Stimulated activated CD4-positive, alpha-beta T cell treated with anti-CD3 and anti-CD28 coated beads, Interleukin-2, amount 100 ng/mL, for 4 hours (primary cell): ENCODE data around the gene SPRED2.

Experiments used
- DNase-seq: peaks from one replicate; pipeline ENCODE4 v3.0.0-alpha.2; 2020; ENCODE audit warnings: low read depth

SPRED2 gene

DNA sequence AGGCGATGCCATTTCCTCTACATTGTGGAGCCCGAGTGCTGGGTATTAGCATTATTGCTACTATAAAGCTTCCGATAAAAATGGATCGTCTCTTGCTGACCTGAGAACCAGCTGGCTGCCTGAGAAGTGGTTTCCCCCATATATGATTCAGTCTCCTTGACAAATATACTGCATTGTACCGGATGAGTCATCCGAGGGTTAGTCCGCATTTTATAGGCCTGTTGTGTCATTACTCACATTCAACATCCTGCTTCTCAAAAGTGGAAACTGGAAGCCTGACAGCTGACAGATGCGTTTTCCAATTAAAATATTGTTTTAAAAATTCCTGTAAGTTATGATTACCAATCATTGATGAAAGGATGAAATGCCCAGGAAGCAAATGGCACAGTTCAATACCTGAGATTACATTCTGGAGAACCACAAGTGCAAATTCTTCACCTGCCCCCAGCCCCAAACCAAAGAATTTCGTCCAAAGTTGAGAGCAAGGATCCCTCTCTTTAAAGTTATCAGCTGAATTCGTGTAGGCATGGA, 65.7 kb downstream of the SPRED2 start:
- no peak for DNase-seq

DNA sequence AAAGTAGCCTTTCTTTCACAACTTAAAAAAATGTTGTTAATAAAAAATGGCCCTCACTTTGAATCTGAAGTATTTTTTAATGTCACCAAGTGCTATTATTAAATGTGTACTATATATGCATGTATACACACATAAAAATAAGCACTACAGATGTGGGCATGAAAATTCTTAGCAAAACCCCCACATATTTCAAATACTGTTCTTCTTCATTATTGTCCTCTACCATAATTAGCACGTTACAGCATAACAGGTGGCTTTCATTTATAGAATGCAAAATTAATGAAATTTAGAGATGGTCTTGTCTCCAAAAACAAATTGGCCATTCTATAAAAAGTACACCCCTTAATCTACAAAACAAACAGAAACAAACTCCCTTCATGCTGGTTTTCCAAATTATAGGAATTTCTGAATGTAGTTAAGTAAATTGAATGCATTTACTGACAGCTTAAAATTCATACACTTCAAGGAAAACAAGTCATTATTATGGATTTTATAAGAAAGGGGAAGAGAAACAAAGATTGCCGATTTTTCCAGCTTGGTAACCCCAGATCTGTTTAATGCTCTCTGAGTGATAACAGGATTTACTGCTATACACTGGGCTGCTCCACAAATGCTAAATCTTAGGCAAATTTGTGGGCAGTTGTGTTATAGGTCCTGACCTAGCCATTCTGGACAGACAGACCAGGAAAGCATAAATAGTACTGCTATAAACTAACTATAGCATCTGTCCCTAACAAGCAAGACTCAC, 67.2 kb downstream of the SPRED2 start:
- DNase-seq, result no peak

DNA sequence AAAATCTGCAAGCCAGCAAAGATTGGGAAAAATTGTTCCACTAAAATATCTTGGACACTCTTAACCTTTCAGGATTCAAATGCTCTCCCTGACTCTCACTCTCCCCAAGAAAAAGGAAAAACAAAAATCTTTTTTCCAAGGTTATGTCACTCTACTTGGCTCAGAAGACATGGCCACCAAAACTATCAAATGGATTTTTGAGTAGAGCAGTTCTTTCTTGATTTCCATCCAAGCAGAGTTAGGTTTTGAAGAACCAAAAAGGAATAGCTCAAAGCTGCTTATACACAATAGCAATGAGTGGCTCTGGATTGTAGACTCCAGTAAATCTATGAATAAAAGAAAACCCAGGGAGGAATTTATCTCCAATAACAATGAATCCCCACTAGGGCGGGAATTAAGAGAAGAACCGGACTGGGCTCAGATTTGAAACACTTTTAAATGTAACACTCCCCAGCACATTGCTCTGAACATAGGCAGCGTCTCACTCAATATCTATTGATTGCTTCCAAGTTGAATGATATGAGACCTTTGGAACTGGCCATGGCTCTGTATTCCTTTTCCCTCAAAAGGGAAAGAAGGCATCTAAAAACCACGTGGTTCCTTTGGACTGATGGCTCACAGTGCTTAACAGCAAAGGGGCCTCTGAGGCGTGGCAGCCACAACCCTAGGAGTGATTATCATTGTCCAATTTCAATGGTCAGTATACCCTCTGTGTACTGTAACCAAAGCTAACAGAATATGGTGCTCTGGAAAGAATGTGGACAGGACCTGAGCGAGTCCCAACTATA, 68.3 kb downstream of the SPRED2 start:
- DNase-seq, result no peak

DNA sequence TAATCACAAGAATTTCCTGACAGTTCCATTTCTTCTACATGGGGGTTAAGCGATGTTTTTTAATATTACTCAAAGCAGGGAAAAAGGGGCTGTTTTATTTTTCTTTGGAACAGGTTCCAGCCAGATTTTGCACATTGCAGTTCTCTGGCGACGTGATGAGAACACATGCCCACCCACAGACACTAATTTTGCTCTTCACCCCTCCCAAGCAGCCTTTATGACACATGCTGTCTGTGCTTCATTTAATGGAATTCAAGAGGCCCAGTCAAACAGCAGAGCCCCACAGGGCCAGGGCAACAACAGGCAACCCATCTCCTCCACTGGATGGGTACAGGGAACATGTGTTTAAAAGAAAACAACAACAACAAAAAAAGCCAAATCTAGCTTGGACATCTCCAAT, 70.8 kb downstream of the SPRED2 start:
- DNase-seq, result no peak

DNA sequence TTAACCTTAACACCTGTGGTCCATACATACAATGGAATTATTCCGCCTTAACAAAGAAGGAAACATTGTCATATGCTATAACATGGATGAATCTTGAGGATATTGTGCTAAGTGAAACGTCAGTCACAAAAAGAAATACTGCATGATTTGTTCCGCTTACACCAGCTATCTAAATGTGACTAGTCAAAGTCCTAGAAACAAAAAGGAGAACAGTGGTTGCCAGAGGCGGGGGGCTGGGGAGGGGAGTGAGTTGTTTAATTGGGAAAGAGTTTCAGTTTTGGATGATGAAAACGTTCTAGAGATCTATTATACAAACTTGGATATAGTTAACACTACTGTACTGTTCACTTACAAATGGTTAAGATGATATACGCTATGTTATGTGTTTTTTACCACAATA, 72.0 kb downstream of the SPRED2 start:
- no peak for DNase-seq

DNA sequence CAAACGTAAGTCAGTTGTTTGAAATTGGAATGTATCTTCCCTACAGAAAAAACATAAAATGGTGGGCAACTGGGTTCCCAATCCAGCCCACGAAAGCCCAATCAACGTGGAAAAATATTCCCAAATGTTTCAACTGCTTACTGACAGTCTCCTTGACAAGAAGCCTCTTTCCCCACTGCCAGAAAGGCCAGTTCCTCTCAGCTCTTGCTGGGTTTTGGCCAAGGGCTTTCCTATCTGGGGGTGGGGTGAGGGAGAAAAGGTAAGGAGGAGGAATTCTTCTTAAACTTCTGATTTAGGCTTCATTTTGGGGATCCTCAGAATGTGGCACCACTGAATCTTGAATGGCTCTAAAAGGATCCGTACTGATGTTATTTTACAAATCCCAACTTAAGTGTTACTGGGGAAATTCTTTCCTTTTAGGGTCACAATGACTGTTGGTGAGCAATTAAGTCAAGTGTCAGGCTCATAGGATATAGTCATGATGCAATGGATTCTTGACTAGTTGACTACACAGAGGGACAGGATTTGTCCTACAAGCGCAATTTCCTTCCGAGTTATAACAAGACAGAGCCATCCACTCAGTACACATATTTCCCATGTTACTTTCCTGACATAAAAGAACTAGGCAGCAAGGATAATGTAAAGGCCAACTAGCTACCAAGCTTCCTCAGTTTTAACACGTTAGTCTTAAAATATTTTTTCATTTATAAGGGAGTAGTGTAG, 73.6 kb downstream of the SPRED2 start:
- DNase-seq, result no peak

DNA sequence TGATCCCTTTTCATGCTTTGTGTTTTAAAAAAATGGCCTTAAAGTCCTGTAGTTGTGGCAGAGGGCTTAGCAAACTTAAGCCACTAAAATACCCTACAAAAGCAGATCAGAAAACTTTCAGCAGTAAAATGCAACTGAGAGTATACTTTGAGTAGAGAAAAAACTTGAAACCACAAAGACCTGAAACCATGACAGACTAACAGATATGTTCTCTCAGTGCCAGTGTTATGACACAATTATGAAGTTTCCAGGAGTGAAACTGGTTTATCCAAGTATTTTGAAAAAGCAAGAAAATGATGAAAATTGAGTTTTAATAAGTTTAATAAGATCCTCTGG, 74.5 kb downstream of the SPRED2 start:
- no peak for DNase-seq

DNA sequence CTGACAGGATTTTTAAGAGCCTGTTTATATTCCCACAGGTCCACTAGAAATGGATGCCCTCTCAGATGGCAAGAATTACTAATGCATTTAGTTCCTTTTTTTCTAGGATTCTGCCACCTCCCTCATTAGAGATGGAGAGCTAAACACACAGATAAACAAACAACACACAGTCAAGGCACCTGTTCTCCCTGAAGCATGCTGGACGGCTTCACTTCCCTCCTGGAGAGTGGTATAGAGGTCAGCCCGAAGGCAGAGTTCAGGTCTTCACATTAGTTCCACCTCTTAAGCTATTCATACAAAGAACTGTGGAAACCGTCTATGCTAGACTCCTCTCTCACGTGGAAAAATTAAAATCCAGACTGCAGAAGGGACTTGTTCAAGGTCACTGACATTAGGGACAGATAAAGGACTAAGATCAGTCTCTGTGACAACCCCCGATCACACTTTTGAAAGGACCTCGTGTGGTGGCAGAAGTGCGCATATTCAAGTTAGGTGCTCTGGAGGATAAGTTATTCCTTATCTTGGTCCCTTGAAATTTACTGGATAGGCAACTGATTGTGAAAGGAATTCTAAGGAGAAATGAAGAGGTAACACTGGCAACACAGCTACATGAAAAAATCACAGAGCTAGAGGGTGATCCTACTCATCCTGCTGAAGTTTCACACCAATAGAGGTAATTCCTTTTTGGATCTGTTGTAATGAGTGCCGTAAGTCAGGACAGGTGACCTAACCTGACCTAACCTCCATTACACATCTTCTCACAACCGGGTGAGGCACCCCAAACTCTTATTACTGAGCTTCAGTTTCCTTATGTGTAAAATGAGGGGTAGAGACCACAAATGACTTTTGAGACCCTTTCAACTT, 75.1 kb downstream of the SPRED2 start:
- no peak for DNase-seq

DNA sequence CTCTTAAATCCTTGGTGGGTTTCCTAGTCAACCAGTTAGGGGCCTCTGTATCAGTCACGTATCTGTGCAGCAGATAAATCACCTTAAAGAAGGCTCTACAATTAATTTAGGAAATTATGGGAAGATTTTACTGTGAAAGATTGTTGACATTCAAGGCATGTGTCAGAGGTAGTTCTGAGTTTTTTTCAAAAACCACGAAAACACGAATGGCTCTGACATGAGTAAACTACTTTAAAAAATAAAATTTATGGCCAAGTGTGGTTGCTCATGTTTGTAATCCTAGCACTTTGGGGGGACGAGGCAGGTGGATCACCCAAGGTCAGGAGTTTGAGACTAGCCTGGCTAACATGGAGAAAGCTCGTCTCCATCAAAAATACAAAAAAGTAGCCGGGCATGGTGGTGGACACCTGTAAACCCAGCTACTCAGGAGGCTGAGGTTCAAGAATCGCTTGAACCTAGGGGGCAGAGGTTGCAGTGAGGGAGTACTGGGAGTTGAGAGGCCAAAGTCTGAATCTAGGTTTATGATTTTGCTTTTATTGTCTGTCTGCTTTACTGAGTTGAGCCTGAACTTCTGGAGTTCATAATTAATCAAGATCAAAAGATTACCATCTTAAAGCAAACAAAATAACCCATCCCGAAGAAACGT, 77.1 kb downstream of the SPRED2 start:
- no peak for DNase-seq

DNA sequence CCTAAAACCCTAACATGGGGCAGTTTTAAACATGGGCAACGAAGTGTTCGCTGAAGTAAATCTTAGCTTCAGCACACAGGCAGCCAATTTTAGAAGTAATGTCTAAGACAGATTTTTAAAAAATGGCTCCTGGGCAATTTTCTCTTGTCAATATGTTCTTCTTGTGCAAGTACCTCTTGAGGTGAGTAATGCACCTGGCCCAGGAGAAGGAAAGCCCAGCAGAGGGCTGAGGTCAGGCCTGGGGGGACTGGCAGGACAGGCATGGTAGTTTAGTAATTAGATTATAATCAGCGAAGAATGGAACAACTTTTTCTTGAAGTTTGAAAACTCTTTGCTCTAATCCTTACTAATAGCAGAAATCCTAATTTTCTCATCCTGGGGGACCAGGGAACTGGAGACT, 77.6 kb downstream of the SPRED2 start:
- DNase-seq, result no peak

DNA sequence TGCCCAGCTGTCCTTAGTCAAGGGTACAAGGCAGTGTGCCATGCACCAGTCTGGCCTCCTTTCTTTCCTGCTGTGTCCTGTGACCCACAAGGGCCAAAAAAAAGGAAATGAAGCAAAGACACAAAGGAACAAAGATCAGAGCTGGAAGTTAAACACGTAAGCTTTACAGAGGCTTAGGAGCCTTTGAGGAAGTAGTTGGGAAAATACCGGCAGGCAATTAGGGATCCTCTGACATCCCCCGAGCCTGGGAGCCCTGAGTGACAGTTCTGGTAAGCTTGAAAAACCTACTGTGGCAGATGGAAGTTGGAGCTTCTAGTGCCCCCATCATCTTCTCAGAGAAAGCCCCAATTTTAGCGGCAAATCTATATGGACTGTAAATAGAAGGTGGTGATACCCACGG, 78.5 kb downstream of the SPRED2 start:
- no peak for DNase-seq

DNA sequence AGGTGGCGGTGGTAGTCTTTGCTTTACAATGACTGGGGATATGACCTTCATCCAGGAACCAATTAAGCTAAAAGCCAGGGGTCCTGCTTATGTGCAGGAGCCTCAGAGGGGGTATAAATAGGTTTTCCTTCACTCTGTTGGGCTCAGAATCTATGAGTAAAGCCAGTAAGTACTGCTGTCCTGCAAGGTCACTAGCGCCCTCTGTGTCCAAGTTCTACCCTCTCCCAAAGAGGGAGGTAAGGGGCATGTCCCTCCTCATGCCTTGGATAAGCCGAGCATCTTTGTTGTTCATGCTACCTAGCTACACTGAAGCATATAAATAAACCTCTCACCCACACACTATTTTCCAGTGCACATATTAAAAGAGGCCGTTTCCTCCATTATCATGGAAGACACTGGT, 79.4 kb downstream of the SPRED2 start:
- no peak for DNase-seq

DNA sequence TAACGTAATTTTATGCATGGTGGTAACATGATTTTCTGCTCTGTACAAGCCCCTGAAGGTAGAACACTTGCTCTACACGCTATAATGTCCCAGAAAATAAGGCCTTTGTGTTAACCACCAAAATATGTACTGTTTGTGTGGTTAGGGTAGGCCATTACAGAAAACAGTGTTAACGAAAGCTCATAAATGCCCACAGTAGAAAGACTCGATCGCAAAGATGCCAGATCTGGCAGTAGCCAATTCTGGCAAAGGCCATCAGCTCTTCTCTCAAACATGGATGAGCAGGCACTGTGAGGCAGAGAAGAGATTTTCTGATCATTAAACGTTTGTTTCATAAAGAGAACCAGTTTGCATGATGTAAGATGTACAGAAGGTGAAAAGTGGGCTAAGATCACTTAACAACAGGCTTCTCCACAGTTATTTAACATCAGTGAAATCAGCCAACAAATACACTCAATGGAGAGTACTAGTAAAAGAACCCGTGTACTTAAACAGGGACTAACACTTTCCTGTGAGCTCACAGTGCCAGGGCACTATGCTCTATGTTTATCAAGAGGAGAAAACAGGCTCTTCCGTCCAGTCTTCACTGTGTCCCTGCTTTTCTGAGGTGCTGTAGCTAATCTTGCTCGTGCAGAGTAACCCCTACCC, 80.3 kb downstream of the SPRED2 start:
- DNase-seq, result no peak

DNA sequence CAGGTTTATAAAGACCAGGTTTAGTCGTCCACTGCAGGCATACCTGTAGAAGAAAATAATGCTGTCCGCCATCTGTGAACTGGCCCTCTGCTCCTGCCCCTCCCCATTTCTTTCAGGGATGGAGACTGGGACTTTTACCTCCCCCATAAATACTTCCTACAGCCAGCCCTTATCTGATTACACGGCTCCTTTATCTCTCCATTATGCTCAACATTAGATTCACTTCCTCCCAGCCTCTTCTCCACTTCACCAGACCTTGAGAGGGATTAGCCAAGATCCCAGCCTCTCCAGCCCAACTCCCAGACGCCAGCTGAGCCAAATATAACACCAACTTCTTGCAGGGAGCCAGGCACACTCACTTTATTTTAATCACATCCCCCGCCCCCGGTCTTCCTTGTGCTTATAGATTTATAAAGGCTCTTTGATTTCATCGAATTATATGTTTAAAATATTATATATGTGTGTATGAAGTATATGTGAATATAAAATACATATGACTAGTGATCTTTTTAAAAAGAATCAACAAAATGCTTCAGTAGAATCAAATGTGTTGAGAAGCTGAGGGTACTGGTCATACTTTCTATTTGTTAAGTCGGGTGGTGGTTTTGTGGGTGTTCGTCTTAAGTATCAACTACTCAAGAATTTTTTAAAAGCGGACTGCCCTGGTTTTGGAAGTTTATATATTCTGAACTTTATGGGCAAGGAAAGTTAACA, 81.0 kb downstream of the SPRED2 start:
- DNase-seq, result no peak

DNA sequence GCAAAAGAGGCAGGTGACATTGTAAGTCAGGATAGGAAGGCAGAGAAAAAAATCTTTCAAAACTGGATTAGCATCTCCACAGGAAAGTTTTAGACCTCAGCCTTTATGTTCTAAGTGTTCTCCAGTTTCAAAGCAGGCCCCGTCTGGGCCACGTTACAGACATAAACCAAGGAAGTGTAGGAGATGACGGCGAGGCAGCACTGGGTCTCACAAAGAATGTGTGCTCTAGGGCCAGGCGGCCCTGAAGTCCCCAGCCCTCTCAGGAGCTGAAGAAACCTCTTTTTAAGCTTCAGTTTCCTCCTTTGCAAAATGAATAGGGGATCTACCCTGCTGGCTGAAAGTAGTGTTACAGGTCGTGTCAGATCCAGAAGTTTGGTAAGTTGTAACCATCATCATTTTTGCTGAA, 81.7 kb downstream of the SPRED2 start:
- no peak for DNase-seq

DNA sequence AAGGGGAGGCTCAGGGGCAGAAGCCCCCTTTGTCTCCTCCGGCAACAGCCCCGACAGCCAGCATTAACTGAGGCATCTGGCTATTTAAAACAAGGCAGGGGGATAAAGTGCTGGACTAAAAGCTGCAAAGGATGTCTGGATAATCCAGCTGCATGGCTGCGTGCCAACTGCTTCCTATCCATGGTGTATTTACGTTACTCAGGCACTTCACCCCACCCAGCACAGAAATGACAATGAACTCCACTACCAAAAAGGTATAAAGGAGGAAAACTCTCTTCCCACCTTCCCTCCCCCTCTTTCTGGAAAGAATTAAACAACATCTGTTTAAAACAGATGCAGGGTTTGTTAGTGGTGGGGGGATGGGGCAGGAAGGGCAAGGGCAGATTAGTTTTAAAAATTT, 82.5 kb downstream of the SPRED2 start:
- no peak for DNase-seq

DNA sequence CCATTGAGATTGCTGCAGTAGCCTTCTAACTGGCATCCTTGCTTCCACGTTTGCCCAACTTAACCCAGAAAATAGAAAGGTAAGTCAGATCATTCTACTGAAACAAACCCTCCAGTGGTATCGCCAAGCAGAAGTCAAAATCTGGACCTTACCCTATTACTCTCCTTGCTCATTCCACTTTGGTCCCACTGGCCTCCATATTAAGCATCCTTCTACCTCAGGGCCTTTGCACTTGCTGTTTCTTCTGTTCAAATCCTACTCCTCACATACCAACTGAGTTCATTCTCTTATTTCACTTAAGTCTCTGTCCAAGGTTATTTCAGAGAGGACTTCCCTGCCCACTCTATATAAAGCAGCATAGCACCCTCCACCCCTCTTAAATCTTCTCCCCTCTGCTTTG, 84.5 kb downstream of the SPRED2 start:
- DNase-seq, result no peak

DNA sequence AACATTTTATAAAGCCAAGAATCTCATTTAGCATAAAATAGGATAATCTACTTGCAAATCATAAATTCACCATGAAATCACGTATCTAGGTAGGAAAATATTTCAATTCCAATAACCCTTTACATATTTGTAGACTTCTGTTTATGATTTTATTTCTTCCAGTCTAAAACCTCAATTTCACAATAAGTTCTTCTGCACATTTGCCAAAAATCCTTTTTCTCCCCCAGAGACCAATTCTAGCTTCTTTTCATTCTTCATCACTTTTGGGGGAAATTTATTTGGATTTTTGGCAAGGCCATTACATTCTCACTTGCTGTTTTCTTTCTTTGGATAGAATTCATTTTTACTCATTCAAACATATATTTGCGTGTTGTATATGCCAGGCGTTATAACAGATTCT, 86.8 kb downstream of the SPRED2 start:
- DNase-seq, result no peak

DNA sequence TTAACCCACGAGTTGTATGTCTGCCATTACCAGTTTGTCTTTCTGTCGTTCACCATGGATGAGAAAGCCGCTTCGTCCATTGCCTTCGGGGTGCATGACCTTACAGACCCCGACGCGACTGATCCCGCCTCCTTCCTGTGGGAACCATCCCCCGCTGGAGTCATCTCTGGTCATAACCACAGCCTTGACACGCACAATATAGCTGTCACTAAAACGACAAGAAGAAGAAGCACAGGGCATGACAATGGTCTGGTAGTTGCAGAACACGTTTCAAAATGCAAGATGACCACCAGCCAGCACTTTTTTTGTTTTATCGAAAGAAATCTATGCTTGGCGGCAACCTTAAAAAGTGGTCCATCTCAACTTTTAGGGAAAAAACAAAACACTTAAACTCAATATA, 87.7 kb downstream of the SPRED2 start:
- DNase-seq, result no peak

DNA sequence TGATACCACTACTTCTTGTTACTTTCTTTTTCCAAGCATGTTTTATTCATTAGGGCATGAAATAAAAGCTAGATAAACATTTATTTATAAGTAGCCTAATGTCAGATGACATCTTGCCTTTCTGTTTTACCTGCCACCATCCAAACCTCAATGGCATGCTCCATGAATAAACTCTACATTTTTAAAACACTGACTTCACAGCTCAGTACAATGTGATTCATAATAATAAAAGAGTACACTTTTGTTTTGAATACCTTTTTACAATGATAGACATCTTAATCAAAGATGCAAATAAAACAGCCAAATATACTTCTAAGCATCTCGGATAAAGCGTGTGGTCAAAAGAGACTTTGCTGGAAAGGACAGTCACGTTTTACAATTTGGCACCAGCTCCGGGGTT, 88.2 kb downstream of the SPRED2 start:
- no peak for DNase-seq
